Measurements from ENCODE around the gene PFKP.

PFKP gene

DNA sequence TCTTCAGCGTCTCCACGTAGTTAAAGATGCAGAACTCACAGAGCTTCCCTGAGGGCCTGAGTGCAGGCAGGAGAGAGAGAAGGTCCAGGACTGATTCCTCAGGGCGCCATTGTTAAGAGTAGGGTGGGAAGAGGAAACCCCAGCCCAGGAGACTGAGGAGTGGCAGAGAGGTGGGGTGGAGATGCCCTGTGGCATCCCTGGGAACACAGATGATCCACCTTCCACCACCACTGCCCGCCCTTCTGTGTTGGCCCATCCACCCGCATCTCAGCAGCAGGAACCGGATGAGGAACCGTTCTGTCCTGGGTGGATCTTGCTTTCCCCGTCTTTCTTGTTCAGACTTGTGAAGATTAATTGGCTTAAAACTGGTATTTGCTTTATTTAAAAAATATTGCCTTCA lies 48.3 kb downstream of the PFKP start:
- Histone ChIP-seq H3K4me3 (ENCODE audit: low read depth in 1 of 2, low read length in 2 of 2) (no peak overlapping the region), H3K36me3 (ENCODE audit: insufficient read depth, low read length) (peaks cover 93% of the 10 kb centered on the region), H3K27me3 (ENCODE audit: insufficient read depth, low read length, poor library complexity) (no peaks in the 10 kb centered on the region), H3K27ac (ENCODE audit: low read length) (no peak overlapping the region), H3K4me2 (ENCODE audit: insufficient read depth, low read length) (no peak overlapping the region), H2AFZ (ENCODE audit: low read depth, low read length) (no peak overlapping the region), H4K20me1 (ENCODE audit: insufficient read depth, low read length) (peaks cover 23% of the 10 kb centered on the region), H3K9ac (ENCODE audit: low read depth, low read length) (no peak overlapping the region), H3K9me3 (ENCODE audit: insufficient read depth, low read length, severe bottlenecking) (no peaks in the 10 kb centered on the region), H3K4me1 (ENCODE audit: insufficient read depth, low read length) (no peaks in the 10 kb centered on the region), H3K79me2 (ENCODE audit: insufficient read depth, low read length) (peaks cover 3% of the 10 kb centered on the region; the same call in 1 of the 2 replicates)
- TF ChIP-seq, protein P1, sequence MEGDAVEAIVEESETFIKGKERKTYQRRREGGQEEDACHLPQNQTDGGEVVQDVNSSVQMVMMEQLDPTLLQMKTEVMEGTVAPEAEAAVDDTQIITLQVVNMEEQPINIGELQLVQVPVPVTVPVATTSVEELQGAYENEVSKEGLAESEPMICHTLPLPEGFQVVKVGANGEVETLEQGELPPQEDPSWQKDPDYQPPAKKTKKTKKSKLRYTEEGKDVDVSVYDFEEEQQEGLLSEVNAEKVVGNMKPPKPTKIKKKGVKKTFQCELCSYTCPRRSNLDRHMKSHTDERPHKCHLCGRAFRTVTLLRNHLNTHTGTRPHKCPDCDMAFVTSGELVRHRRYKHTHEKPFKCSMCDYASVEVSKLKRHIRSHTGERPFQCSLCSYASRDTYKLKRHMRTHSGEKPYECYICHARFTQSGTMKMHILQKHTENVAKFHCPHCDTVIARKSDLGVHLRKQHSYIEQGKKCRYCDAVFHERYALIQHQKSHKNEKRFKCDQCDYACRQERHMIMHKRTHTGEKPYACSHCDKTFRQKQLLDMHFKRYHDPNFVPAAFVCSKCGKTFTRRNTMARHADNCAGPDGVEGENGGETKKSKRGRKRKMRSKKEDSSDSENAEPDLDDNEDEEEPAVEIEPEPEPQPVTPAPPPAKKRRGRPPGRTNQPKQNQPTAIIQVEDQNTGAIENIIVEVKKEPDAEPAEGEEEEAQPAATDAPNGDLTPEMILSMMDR (IDR thresholded peaks at IDR 0.05; ENCODE audit: borderline replicate concordance, extremely low read depth, low read length, poor library complexity, severe bottlenecking) = no peak
- no peak for TF ChIP-seq EZH2 (IDR thresholded peaks at IDR 0.05; ENCODE audit: borderline replicate concordance, low read depth, low read length, severe bottlenecking)
- no peak for DNase-seq
- ATAC-seq (ENCODE audit: insufficient read depth, low read depth) = no peak

DNA sequence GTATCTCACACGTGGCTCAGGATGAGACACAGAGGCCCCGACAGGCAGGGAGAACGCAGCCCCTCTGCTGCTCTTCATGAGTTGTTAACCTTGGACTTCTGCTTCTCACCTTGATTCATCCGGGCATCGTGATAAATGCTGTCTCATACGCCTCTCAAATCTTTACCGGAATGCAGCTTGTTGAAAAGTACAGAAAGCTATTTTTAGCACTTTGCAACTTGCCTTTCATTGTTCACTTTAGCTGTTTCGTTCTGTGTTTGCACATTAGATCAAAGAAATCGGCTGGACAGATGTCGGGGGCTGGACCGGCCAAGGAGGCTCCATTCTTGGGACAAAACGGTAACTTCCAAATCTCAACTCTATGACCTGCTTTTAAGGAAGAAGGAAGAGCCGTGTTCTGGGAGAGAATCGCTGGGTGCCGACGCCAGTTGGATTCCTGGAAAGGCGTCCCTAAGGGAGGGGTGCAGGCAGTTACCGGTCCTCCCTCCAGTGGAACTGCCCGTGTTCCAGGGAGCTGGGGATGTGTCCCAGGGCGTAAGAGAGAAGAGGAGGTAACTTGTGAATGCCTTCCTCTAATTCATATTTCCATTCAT lies 49.3 kb downstream of the PFKP start:
- H3K27ac ChIP-seq (ENCODE audit: low read length) = no peak overlapping the region
- no peaks in the 10 kb centered on the region for H3K27me3 ChIP-seq (ENCODE audit: insufficient read depth, low read length, poor library complexity)
- H2AFZ ChIP-seq (ENCODE audit: low read depth, low read length) = no peak overlapping the region
- no peaks in the 10 kb centered on the region for H3K9me3 ChIP-seq (ENCODE audit: insufficient read depth, low read length, severe bottlenecking)
- DNase-seq (no peak), ATAC-seq (ENCODE audit: insufficient read depth, low read depth) (no peak)
- peaks cover 93% of the 10 kb centered on the region for H3K36me3 ChIP-seq (ENCODE audit: insufficient read depth, low read length)
- H3K4me3 ChIP-seq (ENCODE audit: low read depth in 1 of 2, low read length in 2 of 2) = no peak overlapping the region
- peaks cover 14% of the 10 kb centered on the region for H4K20me1 ChIP-seq (ENCODE audit: insufficient read depth, low read length)
- no peak overlapping the region for H3K9ac ChIP-seq (ENCODE audit: low read depth, low read length)
- no peak overlapping the region for H3K4me2 ChIP-seq (ENCODE audit: insufficient read depth, low read length)
- H3K4me1 ChIP-seq (ENCODE audit: insufficient read depth, low read length) = no peaks in the 10 kb centered on the region
- H3K79me2 ChIP-seq (ENCODE audit: insufficient read depth, low read length) = no peaks in the 10 kb centered on the region
- TF ChIP-seq, protein P1 (IDR thresholded peaks at IDR 0.05; ENCODE audit: borderline replicate concordance, extremely low read depth, low read length, poor library complexity, severe bottlenecking) = no peak
- TF ChIP-seq EZH2 (IDR thresholded peaks at IDR 0.05; ENCODE audit: borderline replicate concordance, low read depth, low read length, severe bottlenecking) = no peak

DNA sequence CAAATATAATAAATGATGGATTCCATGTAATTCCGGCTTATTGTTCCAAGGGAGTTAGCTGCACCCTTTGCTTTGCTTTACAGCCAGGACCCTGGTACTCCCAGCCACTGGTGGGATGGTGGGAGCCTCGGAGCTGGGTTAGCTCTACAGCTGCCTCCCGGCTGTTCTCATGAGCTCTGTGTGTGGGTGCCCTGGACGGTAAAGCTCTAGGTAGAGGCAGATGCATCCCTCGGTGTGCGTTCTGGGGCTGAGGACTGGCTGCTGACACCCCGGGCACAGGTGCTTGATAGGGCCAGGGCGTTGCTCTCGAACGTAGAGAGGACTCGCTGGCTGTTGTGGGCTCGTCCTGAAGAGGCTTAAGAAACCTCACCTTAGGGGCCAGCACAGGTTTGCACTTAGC lies 50.1 kb downstream of the PFKP start:
- no peak overlapping the region for H3K27ac ChIP-seq (ENCODE audit: low read length)
- H4K20me1 ChIP-seq (ENCODE audit: insufficient read depth, low read length) = peaks cover 20% of the 10 kb centered on the region
- TF ChIP-seq EZH2 (IDR thresholded peaks at IDR 0.05; ENCODE audit: borderline replicate concordance, low read depth, low read length, severe bottlenecking) = no peak
- no peaks in the 10 kb centered on the region for H3K79me2 ChIP-seq (ENCODE audit: insufficient read depth, low read length)
- H2AFZ ChIP-seq (ENCODE audit: low read depth, low read length) = no peak overlapping the region
- DNase-seq (no peak), ATAC-seq (ENCODE audit: insufficient read depth, low read depth) (no peak)
- H3K4me2 ChIP-seq (ENCODE audit: insufficient read depth, low read length) = no peak overlapping the region
- H3K27me3 ChIP-seq (ENCODE audit: insufficient read depth, low read length, poor library complexity) = no peaks in the 10 kb centered on the region
- no peak overlapping the region for H3K4me3 ChIP-seq (ENCODE audit: low read depth in 1 of 2, low read length in 2 of 2)
- peaks cover 93% of the 10 kb centered on the region for H3K36me3 ChIP-seq (ENCODE audit: insufficient read depth, low read length)
- no peak overlapping the region for H3K9ac ChIP-seq (ENCODE audit: low read depth, low read length)
- no peaks in the 10 kb centered on the region for H3K9me3 ChIP-seq (ENCODE audit: insufficient read depth, low read length, severe bottlenecking)
- H3K4me1 ChIP-seq (ENCODE audit: insufficient read depth, low read length) = no peaks in the 10 kb centered on the region

DNA sequence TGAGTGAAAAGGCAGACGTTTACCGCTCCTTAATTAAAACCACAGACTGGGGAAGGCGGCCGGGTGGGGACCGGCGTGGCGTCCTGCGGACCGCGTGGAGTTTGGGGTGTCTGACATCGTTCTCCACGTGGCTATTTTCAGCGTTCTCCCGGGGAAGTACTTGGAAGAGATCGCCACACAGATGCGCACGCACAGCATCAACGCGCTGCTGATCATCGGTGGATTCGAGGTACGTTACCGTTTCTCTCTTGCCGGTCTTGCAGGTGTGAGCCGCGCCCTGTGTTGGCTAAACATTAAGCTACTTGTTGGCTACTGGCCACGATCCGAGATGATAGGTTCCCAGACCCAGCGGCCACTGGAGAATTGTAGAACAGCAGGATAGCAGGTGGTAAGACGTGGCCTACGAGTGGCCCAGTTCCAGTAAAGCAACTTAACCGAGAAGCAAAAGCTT lies 51.3 kb downstream of the PFKP start:
- Histone ChIP-seq H3K4me2 (ENCODE audit: insufficient read depth, low read length) (no peak overlapping the region), H3K36me3 (ENCODE audit: insufficient read depth, low read length) (peaks cover 93% of the 10 kb centered on the region), H3K27me3 (ENCODE audit: insufficient read depth, low read length, poor library complexity) (no peaks in the 10 kb centered on the region), H3K9me3 (ENCODE audit: insufficient read depth, low read length, severe bottlenecking) (no peaks in the 10 kb centered on the region), H4K20me1 (ENCODE audit: insufficient read depth, low read length) (peaks cover 23% of the 10 kb centered on the region), H3K27ac (ENCODE audit: low read length) (no peak overlapping the region), H2AFZ (ENCODE audit: low read depth, low read length) (no peak overlapping the region), H3K4me1 (ENCODE audit: insufficient read depth, low read length) (no peaks in the 10 kb centered on the region), H3K79me2 (ENCODE audit: insufficient read depth, low read length) (no peaks in the 10 kb centered on the region; the same call in 1 of the 2 replicates), H3K9ac (ENCODE audit: low read depth, low read length) (no peak overlapping the region), H3K4me3 (ENCODE audit: low read depth in 1 of 2, low read length in 2 of 2) (no peak overlapping the region)
- ATAC-seq (ENCODE audit: insufficient read depth, low read depth) (no peak), DNase-seq (no peak)
- TF ChIP-seq, protein P1 (IDR thresholded peaks at IDR 0.05; ENCODE audit: borderline replicate concordance, extremely low read depth, low read length, poor library complexity, severe bottlenecking) = no peak
- no peak for TF ChIP-seq EZH2 (IDR thresholded peaks at IDR 0.05; ENCODE audit: borderline replicate concordance, low read depth, low read length, severe bottlenecking)
